ENCODE measurements around the gene CHRNA4. TPM values are rescaled to one million over a fixed set of nuclear protein-coding genes. Genes with fewer than 3 reads are reported as not detected.

CHRNA4 gene
- total and polyA plus RNA-seq, 2 of the 4 experiments (the other 2 are of a cell fraction): not detected

DNA sequence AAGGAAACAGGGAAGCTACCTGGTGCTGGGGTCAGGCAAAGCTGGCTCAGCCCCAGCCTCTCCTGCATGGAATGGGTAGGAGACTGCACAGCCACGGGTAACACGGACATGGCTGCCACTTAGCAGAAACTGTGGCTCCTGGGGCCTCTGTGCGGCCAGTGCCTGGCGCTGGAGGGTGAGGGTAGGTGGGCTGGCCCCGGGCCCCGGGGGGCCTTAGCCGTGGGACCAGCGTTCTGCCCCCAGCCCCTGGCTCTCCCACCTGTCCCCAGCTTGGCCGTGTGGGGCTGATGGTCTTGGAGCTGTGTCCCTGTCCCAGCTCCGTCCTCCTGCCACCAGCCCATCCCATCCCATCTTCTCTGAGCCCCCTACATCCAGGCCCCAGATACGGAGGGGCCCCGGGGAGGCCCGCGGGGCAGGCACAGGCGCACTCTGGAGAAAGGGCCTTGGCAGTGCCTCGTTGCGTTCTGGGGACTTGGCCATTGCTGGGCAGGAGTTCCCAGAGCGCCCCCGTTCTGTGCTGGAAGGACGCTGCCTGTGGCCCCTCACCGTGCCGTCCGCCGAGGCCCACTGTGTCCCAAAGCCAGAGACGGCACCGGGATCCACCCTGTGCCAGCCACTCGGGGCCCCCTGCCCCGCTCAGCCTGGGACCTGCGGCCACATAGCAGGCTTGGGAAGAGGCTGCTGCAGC, 12.2 kb downstream of the CHRNA4 start:
- no peak overlapping the region for H2AK5ac ChIP-seq (ENCODE audit: low read depth, low read length)
- H2BK5ac ChIP-seq (ENCODE audit: low read depth, low read length, poor library complexity, severe bottlenecking): no peak overlapping the region
- in situ Hi-C loops (cut with MboI; ENCODE audit: low sequenced_read_pairs) (no loop called here), dilution Hi-C loops (cut with HindIII; ENCODE audit: low sequenced_read_pairs, unreplicated experiment) (no loop called here), intact Hi-C loops (cut with micrococcal nuclease) (no loop called here)
- H3K14ac ChIP-seq (replicated peaks; ENCODE audit: low read depth, low read length): no peak overlapping the region
- H3K4me3 ChIP-seq (ENCODE audit: insufficient read depth, low read depth, low read length): no peak overlapping the region
- no peaks in the 10 kb centered on the region for H3K9me1 ChIP-seq (ENCODE audit: insufficient read depth, low read length)
- no peak overlapping the region for H2BK120ac ChIP-seq (ENCODE audit: low read depth, low read length)
- no peak overlapping the region for H3K27ac ChIP-seq (ENCODE audit: insufficient read depth, low read length)
- TF ChIP-seq, protein P1, sequence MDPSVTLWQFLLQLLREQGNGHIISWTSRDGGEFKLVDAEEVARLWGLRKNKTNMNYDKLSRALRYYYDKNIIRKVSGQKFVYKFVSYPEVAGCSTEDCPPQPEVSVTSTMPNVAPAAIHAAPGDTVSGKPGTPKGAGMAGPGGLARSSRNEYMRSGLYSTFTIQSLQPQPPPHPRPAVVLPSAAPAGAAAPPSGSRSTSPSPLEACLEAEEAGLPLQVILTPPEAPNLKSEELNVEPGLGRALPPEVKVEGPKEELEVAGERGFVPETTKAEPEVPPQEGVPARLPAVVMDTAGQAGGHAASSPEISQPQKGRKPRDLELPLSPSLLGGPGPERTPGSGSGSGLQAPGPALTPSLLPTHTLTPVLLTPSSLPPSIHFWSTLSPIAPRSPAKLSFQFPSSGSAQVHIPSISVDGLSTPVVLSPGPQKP (IDR thresholded peaks at IDR 0.05; ENCODE audit: borderline replicate concordance, low read depth, low read length): no peak
- TF ChIP-seq, protein P2, sequence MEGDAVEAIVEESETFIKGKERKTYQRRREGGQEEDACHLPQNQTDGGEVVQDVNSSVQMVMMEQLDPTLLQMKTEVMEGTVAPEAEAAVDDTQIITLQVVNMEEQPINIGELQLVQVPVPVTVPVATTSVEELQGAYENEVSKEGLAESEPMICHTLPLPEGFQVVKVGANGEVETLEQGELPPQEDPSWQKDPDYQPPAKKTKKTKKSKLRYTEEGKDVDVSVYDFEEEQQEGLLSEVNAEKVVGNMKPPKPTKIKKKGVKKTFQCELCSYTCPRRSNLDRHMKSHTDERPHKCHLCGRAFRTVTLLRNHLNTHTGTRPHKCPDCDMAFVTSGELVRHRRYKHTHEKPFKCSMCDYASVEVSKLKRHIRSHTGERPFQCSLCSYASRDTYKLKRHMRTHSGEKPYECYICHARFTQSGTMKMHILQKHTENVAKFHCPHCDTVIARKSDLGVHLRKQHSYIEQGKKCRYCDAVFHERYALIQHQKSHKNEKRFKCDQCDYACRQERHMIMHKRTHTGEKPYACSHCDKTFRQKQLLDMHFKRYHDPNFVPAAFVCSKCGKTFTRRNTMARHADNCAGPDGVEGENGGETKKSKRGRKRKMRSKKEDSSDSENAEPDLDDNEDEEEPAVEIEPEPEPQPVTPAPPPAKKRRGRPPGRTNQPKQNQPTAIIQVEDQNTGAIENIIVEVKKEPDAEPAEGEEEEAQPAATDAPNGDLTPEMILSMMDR (conservative IDR thresholded peaks at IDR 0.05; ENCODE audit: low read depth, low read length): no peak
- no peak for TF ChIP-seq RCOR1 (IDR thresholded peaks at IDR 0.05; ENCODE audit: insufficient replicate concordance, low read length)
- TF ChIP-seq RFX5 (IDR thresholded peaks at IDR 0.05; ENCODE audit: low read depth, low read length): no peak
- no peak for TF ChIP-seq MAZ (IDR thresholded peaks at IDR 0.05; ENCODE audit: borderline replicate concordance, low read depth, low read length)
- no peak for TF ChIP-seq CHD1 (IDR thresholded peaks at IDR 0.05; ENCODE audit: low read depth, low read length)
- TF ChIP-seq SMC3 (IDR thresholded peaks at IDR 0.05; ENCODE audit: low read depth, low read length): no peak
- TF ChIP-seq CEBPB (IDR thresholded peaks at IDR 0.05; ENCODE audit: low read depth, low read length): no peak
- no peak for TF ChIP-seq POLR2A (IDR thresholded peaks at IDR 0.05; ENCODE audit: low read depth, low read length)
- TF ChIP-seq NFE2L2 (IDR thresholded peaks at IDR 0.05; ENCODE audit: low read depth, low read length): no peak
- ChIA-PET POLR2A (ENCODE audit: unreplicated experiment) (no interaction called here), CTCF (no interaction called here)
- H4K5ac ChIP-seq (ENCODE audit: low read depth, low read length): no peak overlapping the region
- no peak overlapping the region for H3K23ac ChIP-seq (ENCODE audit: low read depth, low read length)
- H3K4ac ChIP-seq (ENCODE audit: low read depth, low read length): no peak overlapping the region
- H3K56ac ChIP-seq (ENCODE audit: extremely low read depth, insufficient read depth, low read length): no peak overlapping the region
- no peak overlapping the region for H2AFZ ChIP-seq (replicated peaks; ENCODE audit: low read length, poor library complexity)
- no peaks in the 10 kb centered on the region for H3K36me3 ChIP-seq (ENCODE audit: control insufficient read depth, insufficient read depth, low read length)
- H3K27me3 ChIP-seq (ENCODE audit: control insufficient read depth, insufficient read depth, low read length): peaks cover 24% of the 10 kb centered on the region
- H3K9ac ChIP-seq (ENCODE audit: low read depth, low read length): no peak overlapping the region
- no peak overlapping the region for H2BK15ac ChIP-seq (ENCODE audit: low read depth, low read length)
- no peak overlapping the region for H2BK20ac ChIP-seq (ENCODE audit: low read depth, low read length)
- WGBS, 2 experiments (ENCODE audit: extremely low coverage in 2 of 2, insufficient read length in 1 of 2): 85% methylated on average over 10 of the region's 29 CpGs; no CpG with 5 or more reads in 1 of the 2 experiments
- no peaks in the 10 kb centered on the region for H4K20me1 ChIP-seq (ENCODE audit: insufficient read depth, low read length)
- H4K91ac ChIP-seq (ENCODE audit: insufficient read depth, low read depth, low read length): no peak overlapping the region
- H3K79me1 ChIP-seq (ENCODE audit: low read depth in 1 of 2, low read length in 2 of 2): no peaks in the 10 kb centered on the region
- peaks cover 3% of the 10 kb centered on the region; the same call in 1 of the 2 replicates for H3K9me3 ChIP-seq (ENCODE audit: control insufficient read depth, insufficient read depth, low read length)
- H4K8ac ChIP-seq (ENCODE audit: low read depth in 2 of 2, low read length in 2 of 2): no peak overlapping the region
- ATAC-seq (ENCODE audit: low read depth) (no peak), DNase-seq (no peak)
- no peak overlapping the region for H3K4me2 ChIP-seq (ENCODE audit: low read depth, low read length)
- BruUV-seq (replicated peaks): no TSS peak
- no peak overlapping the region for H3K18ac ChIP-seq (ENCODE audit: low read depth, low read length)
- no peaks in the 10 kb centered on the region for H3K4me1 ChIP-seq (ENCODE audit: control insufficient read depth, insufficient read depth, low read length)
- no peak overlapping the region for H2AK9ac ChIP-seq (replicated peaks; ENCODE audit: low read depth, low read length, poor library complexity)
